Measurements from ENCODE around the gene DIPK1B.

The DIPK1B gene

GRCh38 chr9:136686794-136687711, 25.3 kb upstream of the DIPK1B start, which contains the start of gene AGPAT2:
Gene AGPAT2, minus strand, starts transcription at chr9:136687457. Its CDS starts 100 bp downstream, at chr9:136687357.
- DNase-seq: peak; percentile 24

- DNase-seq: no peak
These were observed 24.6 kb upstream of the DIPK1B start for GRCh38 chr9:136687721-136688223.

- DNase-seq: no peak
These were observed 23.9 kb upstream of the DIPK1B start for GRCh38 chr9:136688274-136689107.

- no peak for DNase-seq
These were observed 23.3 kb upstream of the DIPK1B start for GRCh38 chr9:136689108-136689460.

GRCh38 chr9:136690104-136690805, 22.1 kb upstream of the DIPK1B start:
- DNase-seq: peak; percentile 45

- peak; percentile 75 for DNase-seq
These were observed 21.5 kb upstream of the DIPK1B start for GRCh38 chr9:136690806-136691261.

- peak; percentile 52 for DNase-seq
These were observed 20.8 kb upstream of the DIPK1B start for GRCh38 chr9:136691316-136692184.

GRCh38 chr9:136692185-136693134, 19.9 kb upstream of the DIPK1B start:
- no peak for DNase-seq

GRCh38 chr9:136693135-136693489, 19.3 kb upstream of the DIPK1B start:
- no peak for DNase-seq

GRCh38 chr9:136693490-136694162, 18.7 kb upstream of the DIPK1B start:
- no peak for DNase-seq

- peak; percentile 31 for DNase-seq
These were observed 18.1 kb upstream of the DIPK1B start for GRCh38 chr9:136694163-136694871.

GRCh38 chr9:136694872-136695247, 17.5 kb upstream of the DIPK1B start:
- DNase-seq: no peak

GRCh38 chr9:136695435-136695895, 16.9 kb upstream of the DIPK1B start:
- DNase-seq: peak; percentile 95

GRCh38 chr9:136695955-136696354, 16.4 kb upstream of the DIPK1B start:
- peak; percentile 82 for DNase-seq

- no peak for DNase-seq
These were observed 15.9 kb upstream of the DIPK1B start for GRCh38 chr9:136696502-136696901.

GRCh38 chr9:136697146-136697820, 15.1 kb upstream of the DIPK1B start:
- DNase-seq: no peak

- no peak for DNase-seq
These were observed 14.4 kb upstream of the DIPK1B start for GRCh38 chr9:136697821-136698526.

Data from NCI-H1092 treated with DMSO at 0.1 percent for 48 hours (cell line).